Choroid plexus epithelial cell (primary cell): ENCODE measurements around the gene WDR12.

Experiments
- DNase-seq: peaks from one replicate; pipeline ENCODE4 v3.0.0-alpha.2; 2010; ENCODE audit warnings: low read depth
- H3K4me3 ChIP-seq: 2 replicates; pipeline ENCODE4 v1.5.1; 2011; ENCODE audit warnings: low read depth, mild to moderate bottlenecking, control low read depth, low read length, moderate library complexity
- CTCF ChIP-seq: conservative IDR thresholded peaks from 2 replicates; pipeline ENCODE4 v1.5.1; 2011; ENCODE audit warnings: low read depth, mild to moderate bottlenecking, control low read depth, inconsistent platforms, low read length, moderate library complexity

Gene WDR12

GRCh38 chr2:202941771-202942170 is 30.3 kb upstream of the WDR12 start:
- peak; percentile 67 for DNase-seq
- H3K4me3 ChIP-seq = no peak overlapping the region
- TF ChIP-seq CTCF = no peak

- no peak for TF ChIP-seq CTCF
- no peak for DNase-seq
- H3K4me3 ChIP-seq = no peak overlapping the region
Observed at GRCh38 chr2:202938960-202939359, 27.5 kb upstream of the WDR12 start.

GRCh38 chr2:202934456-202934855 is 23.0 kb upstream of the WDR12 start:
- no peak overlapping the region for H3K4me3 ChIP-seq
- no peak for TF ChIP-seq CTCF
- DNase-seq = no peak

- no peak for DNase-seq
- no peak for TF ChIP-seq CTCF
- H3K4me3 ChIP-seq = no peak overlapping the region
Observed at GRCh38 chr2:202933958-202934357, 22.5 kb upstream of the WDR12 start.

GRCh38 chr2:202933139-202933510 is 21.7 kb upstream of the WDR12 start:
- no peak for TF ChIP-seq CTCF
- no peak for DNase-seq
- H3K4me3 ChIP-seq = no peak overlapping the region

GRCh38 chr2:202932425-202933138 is 21.1 kb upstream of the WDR12 start:
- H3K4me3 ChIP-seq = no peak overlapping the region
- DNase-seq = peak; percentile 70

More at GRCh38 chr2:202932425-202933138, 21.1 kb upstream of the WDR12 start:
- peak; percentile 10 for TF ChIP-seq CTCF
